ENCODE data around the gene CEMIP.

Gene CEMIP

DNA sequence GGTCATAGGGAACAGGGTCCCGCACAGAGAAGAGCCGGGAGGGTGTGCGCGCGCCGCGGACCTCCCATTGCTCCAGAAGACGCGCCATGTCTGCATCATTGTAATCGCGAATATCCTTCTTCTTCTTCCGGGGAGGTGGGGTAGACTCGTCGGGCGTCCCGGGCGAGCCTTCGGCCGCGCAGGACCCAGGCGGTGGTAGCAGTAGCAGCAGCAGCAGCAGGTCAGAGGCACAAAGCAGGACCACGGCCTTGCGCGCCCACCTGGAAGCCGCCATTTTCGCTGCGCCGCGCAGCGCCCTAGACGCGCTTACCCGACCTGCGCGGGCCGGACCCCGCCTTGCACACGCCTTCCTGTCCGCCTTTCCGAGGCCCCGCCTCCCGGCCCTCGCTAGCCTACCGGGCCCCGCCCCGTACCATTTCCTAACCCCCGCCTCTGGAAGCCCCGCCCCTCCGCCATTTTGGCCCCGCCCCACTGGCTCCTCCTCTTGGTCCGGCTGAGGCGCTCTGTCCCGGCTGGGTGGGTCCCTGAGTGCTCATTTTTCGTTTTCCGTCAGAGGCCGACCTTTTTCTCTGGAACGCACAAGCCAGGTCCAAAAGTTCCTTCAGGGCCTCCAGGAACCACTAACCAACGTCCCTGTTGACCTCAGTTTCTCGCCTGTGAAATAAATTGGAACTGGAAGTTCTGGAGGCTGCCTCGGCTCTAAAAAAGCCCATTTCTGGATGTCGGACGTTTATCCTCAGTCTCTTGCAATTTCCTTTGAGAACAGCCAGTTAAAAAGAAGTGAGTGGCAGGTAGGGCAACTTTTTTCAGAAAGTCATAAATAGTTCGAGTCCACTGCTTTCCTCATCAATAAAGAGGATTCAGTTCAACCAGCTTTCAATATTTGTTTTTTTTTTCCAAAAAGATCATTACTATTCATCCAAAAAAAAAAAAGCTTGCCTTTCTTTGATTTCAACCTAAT is 210.6 kb downstream of the CEMIP start, which contains the start of gene MESD:
TSS of gene MESD (minus strand) at position 302 of the 961 bp plus-strand sequence. CDS start at position 274, 28 bp downstream.
- DNase-seq: peak; percentile 91

- no peak for DNase-seq
These were observed 211.8 kb downstream of the CEMIP start for GRCh38 chr15:80990955-80991354.

- DNase-seq: no peak
These were observed 212.3 kb downstream of the CEMIP start for GRCh38 chr15:80991421-80991820.

DNA sequence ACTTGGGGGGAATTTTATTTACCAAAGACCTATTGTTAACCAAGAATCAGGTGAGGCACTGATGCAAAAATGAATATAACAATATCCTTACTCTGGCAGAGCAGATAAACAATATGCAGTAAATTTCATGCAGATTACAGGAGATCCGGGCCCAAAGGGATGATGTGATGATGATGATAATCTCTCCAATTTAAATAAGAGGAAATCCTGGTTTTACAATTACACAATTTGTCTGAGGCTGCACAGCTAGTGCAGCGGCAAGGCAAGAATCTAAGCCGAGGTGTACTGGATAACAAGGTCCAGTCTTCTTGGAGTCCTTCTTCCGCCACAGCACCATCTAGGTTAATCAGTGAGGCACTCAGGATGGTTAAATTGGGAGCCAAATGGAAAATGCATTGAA is 212.8 kb downstream of the CEMIP start:
- no peak for DNase-seq

DNA sequence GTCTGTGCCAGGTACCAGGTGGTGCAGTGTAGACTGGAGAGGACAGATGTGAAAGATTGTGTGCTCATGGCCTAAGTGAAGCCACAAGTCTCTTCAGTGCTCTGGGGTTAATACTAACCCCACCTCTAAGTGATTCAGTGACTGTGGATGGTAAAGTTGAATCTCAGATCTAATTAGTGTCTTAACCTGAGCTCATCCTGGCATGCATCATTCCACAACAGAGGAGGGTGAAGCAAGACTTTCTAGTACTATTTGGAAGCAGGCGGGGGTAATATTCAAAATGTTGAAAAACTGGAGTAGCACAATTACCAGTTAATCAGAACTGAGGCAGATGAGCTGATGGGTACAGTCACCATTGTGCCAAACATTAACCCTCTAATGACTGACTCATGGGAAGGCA is 213.3 kb downstream of the CEMIP start:
- no peak for DNase-seq

DNA sequence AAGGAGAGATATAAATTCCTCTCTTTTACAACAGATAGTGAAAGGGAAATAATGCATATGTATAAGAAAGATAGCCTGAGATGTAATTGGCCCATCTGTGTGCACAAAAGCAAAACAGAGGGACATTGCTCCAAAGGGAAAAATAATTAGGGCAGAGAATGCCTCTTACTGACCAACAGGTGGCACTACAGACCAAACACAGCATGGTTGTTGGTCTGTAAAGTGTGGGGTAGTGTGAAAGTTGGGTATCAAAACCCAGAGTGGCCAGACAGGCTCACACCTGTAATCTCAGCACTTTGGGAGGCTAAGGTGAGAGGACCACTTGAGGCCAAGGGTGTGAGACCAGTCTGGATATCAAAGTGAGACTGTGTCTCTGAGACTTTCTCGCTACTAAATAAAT is 217.1 kb downstream of the CEMIP start:
- no peak for DNase-seq

DNA sequence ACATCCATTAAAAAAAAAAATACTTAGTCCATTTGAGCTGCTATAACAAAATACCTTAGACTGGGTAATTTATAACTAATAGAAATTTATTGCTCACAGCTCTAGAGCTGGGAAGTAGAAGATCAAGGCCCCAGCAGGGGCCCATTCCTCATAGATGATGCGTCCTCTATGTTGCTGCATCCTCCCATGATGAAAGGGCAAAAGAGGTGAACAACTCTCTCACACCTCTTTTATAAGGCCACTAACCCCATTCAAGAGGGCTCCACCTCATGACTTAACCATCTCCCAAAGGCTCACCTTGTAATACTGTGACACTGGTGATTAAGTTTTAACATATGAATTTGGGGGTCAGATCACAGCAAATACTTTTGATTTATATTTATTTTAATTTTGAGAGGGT is 218.5 kb downstream of the CEMIP start:
- DNase-seq: no peak

DNA sequence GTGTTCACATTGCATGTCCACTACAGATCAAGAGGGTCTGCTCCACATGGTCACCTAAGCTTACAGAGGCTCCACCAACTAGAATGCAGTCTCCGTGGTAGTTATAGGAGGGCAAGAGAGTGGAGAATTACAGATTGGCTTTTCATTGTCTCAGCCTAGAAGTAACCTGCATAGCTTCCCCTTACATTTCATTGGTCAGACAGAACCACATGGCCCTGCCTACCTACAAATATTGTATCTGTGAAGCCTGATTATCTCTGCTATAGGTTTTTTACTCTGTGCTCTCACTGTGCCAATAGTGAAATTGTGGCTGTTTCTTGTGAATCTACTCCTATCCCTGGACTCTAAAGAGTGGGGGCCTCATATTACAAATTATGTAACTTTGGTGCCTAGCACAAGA is 219.1 kb downstream of the CEMIP start:
- DNase-seq: no peak

DNA sequence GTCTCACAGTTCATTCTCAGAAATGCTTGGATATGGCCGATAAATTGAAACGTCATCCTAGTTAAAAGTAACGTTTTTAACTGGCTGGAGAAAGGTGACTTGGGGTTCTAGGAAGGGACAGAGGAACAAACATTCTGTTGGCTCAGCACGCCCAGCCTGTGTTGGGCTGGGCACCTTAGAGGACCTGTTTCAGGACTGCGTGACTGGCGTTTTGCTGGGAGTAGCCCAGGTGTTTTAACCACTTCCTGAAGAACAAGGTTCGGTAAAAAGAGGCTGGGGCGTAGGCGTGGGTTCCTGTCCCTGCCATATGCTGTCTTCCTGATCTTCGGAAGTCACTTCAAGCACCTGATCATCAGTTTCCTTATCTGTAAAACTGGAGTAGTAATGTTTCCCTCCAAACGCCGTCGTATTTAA is 220.5 kb downstream of the CEMIP start:
- no peak for DNase-seq

DNA sequence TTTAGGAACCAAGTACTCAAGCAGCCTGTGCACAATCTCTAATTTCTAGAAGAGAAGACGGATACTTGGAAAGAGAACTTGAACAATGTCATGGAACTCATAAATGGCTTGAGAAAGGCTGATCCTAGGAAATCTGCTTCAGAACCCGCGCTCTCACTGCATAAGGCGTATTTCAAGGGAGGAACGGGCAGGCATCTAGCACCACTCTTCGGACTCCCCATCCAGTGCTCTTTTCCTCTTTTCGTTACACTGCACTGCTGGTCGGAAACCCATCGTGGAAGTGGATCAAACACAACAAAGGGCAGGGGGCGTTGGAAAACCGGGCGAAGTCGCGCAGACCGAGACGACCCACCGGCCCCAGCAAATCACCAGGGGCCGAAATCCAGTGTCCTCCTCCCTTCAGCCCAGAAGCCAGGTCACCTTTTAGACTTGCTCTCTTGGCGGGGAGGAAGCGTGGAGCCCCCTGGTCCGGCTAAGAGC is 221.0 kb downstream of the CEMIP start:
- DNase-seq: peak; percentile 10

GRCh38 chr15:81000624-81001151 is 221.5 kb downstream of the CEMIP start, which contains the start of gene TLNRD1:
TLNRD1 (plus strand) TSS chr15:81000923; CDS start chr15:81002272, 1,349 bp downstream.
- DNase-seq: peak; percentile 71
